Endothelial cell of umbilical vein (primary cell): ENCODE data around the gene LAMC3.

Experiments used
- EZH2 ChIP-seq: IDR thresholded peaks from 2 replicates; pipeline ENCODE4 v1.6.1; 2012; ENCODE audit warnings: borderline replicate concordance, low read depth, mild to moderate bottlenecking, moderate library complexity, low read length, inconsistent platforms; ENCODE audit not compliant: severe bottlenecking
- JUN ChIP-seq: IDR thresholded peaks from 2 replicates; pipeline ENCODE4 v1.6.1; 2011; ENCODE audit warnings: borderline replicate concordance, low read depth; ENCODE audit not compliant: insufficient read length, insufficient read depth
- MYC ChIP-seq: IDR thresholded peaks from one replicate; pipeline ENCODE4 v1.6.1; 2011; ENCODE audit warnings: mild to moderate bottlenecking, low read depth, low read length
- POLR2A ChIP-seq: IDR thresholded peaks from 2 replicates; pipeline ENCODE4 v1.6.1; 2012; ENCODE audit warnings: low read depth, mild to moderate bottlenecking, control low read depth, low read length
- POLR2AphosphoS5 ChIP-seq: IDR thresholded peaks from 2 replicates; pipeline ENCODE4 v1.6.1; 2012; ENCODE audit warnings: low read depth, mild to moderate bottlenecking, control low read depth, low read length, moderate library complexity; ENCODE audit not compliant: insufficient read depth
- TF ChIP-seq, protein P1 (sequence below), 2 donors: IDR thresholded peaks; 1 replicate in 1 of 2; 2 replicates in 1 of 2; pipeline ENCODE4 v1.5.1; 2011; ENCODE audit warnings: low read length in 2 of 2, mild to moderate bottlenecking in 2 of 2, moderate library complexity in 2 of 2, control low read depth in 1 of 2, inconsistent platforms in 1 of 2, low read depth in 1 of 2; ENCODE audit not compliant: insufficient read depth in 1 of 2; ENCODE audit errors: extremely low read depth in 1 of 2
- TF ChIP-seq, protein P2 (sequence below): IDR thresholded peaks from 2 replicates; pipeline ENCODE4 v1.6.1; 2011; ENCODE audit not compliant: insufficient read depth, insufficient read length

DNA sequence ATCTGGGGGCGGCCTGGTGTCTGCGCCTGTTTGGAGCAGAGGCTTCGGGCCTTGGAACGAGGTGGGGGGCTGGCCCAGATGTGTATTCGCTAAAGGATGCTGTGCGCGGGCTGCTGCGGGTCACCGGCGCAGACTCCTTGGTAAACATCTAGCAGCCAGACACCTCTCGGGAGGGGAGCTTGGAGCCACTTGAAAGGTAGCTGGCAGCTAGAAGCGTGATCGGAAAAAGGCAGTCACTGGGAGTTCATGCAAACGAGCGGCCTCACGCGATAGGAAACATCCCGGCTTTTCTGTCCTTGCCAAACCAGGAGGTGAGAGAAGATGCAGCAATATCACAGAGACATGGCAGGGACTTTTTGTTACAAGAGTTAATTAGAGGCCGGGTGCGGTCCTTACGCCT is 8.1 kb downstream of the LAMC3 start:
- TF ChIP-seq EZH2 (no peak), POLR2A (no peak), JUN (no peak), POLR2AphosphoS5 (no peak), MYC (no peak)
- TF ChIP-seq, protein P1, sequence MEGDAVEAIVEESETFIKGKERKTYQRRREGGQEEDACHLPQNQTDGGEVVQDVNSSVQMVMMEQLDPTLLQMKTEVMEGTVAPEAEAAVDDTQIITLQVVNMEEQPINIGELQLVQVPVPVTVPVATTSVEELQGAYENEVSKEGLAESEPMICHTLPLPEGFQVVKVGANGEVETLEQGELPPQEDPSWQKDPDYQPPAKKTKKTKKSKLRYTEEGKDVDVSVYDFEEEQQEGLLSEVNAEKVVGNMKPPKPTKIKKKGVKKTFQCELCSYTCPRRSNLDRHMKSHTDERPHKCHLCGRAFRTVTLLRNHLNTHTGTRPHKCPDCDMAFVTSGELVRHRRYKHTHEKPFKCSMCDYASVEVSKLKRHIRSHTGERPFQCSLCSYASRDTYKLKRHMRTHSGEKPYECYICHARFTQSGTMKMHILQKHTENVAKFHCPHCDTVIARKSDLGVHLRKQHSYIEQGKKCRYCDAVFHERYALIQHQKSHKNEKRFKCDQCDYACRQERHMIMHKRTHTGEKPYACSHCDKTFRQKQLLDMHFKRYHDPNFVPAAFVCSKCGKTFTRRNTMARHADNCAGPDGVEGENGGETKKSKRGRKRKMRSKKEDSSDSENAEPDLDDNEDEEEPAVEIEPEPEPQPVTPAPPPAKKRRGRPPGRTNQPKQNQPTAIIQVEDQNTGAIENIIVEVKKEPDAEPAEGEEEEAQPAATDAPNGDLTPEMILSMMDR (IDR thresholded peaks at IDR 0.05; ENCODE audit: extremely low read depth in 1 of 2, insufficient read depth in 1 of 2, low read depth in 1 of 2, low read length in 2 of 2), result no peak
- TF ChIP-seq, protein P2, sequence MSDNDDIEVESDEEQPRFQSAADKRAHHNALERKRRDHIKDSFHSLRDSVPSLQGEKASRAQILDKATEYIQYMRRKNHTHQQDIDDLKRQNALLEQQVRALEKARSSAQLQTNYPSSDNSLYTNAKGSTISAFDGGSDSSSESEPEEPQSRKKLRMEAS, result no peak
